HepG2 (cell line): ENCODE results near the gene DCTN4. TPM values are rescaled to one million over a fixed set of nuclear protein-coding genes. Genes with fewer than 3 reads are reported as not detected.
A peak's percentile ranks its signal among the peaks of the same experiment; 100 is the strongest.

Source experiments
- GTF3A ChIP-seq: sonication (generic); formaldehyde crosslinking; conservative IDR thresholded peaks from 2 replicates; pipeline ENCODE4 v1.4.0; 2020; ENCODE audit warnings: mild to moderate bottlenecking, missing genetic modification reagents
- RXRA ChIP-seq: sonication (generic); formaldehyde crosslinking; IDR thresholded peaks from 2 replicates; pipeline ENCODE4 v1.5.1; 2020; ENCODE audit warnings: missing genetic modification reagents
- SUZ12 ChIP-seq: fragments of 150-350 bp; IDR thresholded peaks from 2 replicates; pipeline ENCODE4 v1.6.1; 2014; ENCODE audit warnings: low read depth, low read length
- TAF1 ChIP-seq: sonication (generic); formaldehyde crosslinking; IDR thresholded peaks from 2 replicates; pipeline ENCODE4 v1.4.0; 2020; ENCODE audit warnings: missing genetic modification reagents
- TAF15 ChIP-seq: fragments of 200-400 bp; formaldehyde crosslinking; IDR thresholded peaks from one replicate; pipeline ENCODE4 v1.6.1; 2018; ENCODE audit warnings: mild to moderate bottlenecking, low read depth, low read length; ENCODE audit not compliant: poor library complexity, severe bottlenecking
- ZBTB7B ChIP-seq: sonication (generic); formaldehyde crosslinking; IDR thresholded peaks from 2 replicates; pipeline ENCODE4 v1.4.0; 2020; ENCODE audit warnings: missing genetic modification reagents
- ZNF350 ChIP-seq: sonication (generic); formaldehyde crosslinking; IDR thresholded peaks from 2 replicates; pipeline ENCODE4 v1.4.0; 2020; ENCODE audit warnings: mild to moderate bottlenecking, low read depth, missing genetic modification reagents, borderline replicate concordance
- polyA plus RNA-seq, 8 experiments: library from polyadenylated mRNA; depleted of rRNA in 3 of 8; stranded (reverse) in 7 of 8; unstranded in 1 of 8; fragments of >200 nt; fragmentation: Illumina TruSeq in 4 of 8; extraction: Trizol in 4 of 8; gene quantifications; 2 replicates each; pipeline versions ENCODE4 v1.2.1 to v1.2.3, GENCODE V29; 2011 to 2016; ENCODE audit warnings: low read depth in 4 of 8, missing spikeins in 1 of 8, mixed read lengths in 1 of 8; ENCODE audit not compliant: insufficient read depth in 1 of 8
- total RNA-seq, 5 experiments: library from RNA; depleted of rRNA; stranded (reverse); fragments of >200 nt; fragmentation: Illumina TruSeq; extraction: Trizol; gene quantifications; 2 replicates each; pipeline ENCODE4 v1.2.3, GENCODE V29; 2016; ENCODE audit warnings: low read depth in 1 of 5
- TF ChIP-seq, protein P1 (sequence below): sonication (generic); formaldehyde crosslinking; IDR thresholded peaks from 2 replicates; pipeline ENCODE4 v1.4.0; 2020; ENCODE audit warnings: missing genetic modification reagents
- TF ChIP-seq, protein P2 (sequence below): sonication (generic); formaldehyde crosslinking; IDR thresholded peaks from 2 replicates; pipeline ENCODE4 v1.4.0; 2020; ENCODE audit warnings: mild to moderate bottlenecking, missing genetic modification reagents, borderline replicate concordance
- TF ChIP-seq, protein P3 (sequence below): sonication (generic); formaldehyde crosslinking; IDR thresholded peaks from 2 replicates; pipeline ENCODE4 v1.4.0; 2020; ENCODE audit warnings: missing genetic modification reagents, low read depth, mild to moderate bottlenecking, borderline replicate concordance
- TF ChIP-seq, protein P4 (sequence below): sonication (generic); formaldehyde crosslinking; IDR thresholded peaks from 2 replicates; pipeline ENCODE4 v1.4.0; 2020; ENCODE audit warnings: mild to moderate bottlenecking, missing genetic modification reagents
- TF ChIP-seq, protein P5 (sequence below): sonication (generic); formaldehyde crosslinking; IDR thresholded peaks from 2 replicates; pipeline ENCODE4 v1.4.0; 2020; ENCODE audit warnings: missing genetic modification reagents
- TF ChIP-seq, protein P6 (sequence below): sonication (generic); formaldehyde crosslinking; IDR thresholded peaks from 2 replicates; pipeline ENCODE4 v1.5.0; 2020; ENCODE audit warnings: mild to moderate bottlenecking, low read depth, missing genetic modification reagents, borderline replicate concordance

The DCTN4 gene
- total and polyA plus RNA-seq, 2 of the 13 experiments (the other 11 are each of a cell fraction or from before 2014, with no cell fraction given): 24.1 to 26.9 TPM

DNA sequence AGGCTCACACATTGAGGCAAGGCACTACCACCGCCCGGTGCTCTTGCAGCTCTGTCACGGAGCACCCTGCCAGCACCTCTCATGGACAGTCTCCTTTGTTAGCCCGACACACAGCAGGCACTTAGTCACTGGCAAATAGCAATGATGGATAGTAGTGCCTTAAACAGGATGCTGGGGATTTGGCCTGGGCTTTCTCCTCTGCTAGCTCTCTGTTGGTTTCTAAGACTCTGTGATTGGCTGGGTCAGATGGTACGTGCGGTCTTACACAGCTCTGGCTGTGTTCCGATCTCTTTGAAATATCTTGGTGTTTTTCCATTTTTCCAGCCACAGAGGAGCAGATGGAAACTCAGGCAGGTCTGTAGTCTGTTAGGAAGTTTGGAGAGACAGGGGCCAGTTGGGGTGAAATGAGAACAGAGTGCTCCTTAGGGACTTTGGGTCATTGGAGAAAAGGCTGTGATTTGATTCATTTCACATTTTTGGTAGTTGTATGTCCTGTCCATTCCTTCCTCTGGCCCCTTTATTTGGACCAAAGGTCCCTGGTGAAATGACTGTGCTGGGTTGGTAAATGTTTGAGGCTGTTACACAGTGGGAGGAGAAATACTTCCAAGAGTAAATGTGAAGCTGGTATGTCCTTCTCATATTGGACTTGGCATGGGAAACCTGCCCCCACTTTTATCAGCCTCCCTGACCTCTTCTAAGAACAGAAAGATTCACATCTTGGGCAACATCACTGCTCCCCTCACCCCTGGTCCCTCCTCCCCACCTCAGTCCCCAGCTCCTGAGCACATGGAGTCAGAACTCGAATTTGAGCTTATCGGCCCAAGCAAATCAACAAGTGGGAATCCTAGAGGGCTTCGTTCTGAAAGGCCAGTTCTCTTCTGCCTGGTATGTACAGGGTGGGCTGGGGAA lies 23.1 kb upstream of the DCTN4 start (continued):
- no peak for TF ChIP-seq SUZ12
- TF ChIP-seq RXRA (CRISPR knock-in tag): no peak
- TF ChIP-seq ZBTB7B: no peak
- TF ChIP-seq, protein P1, sequence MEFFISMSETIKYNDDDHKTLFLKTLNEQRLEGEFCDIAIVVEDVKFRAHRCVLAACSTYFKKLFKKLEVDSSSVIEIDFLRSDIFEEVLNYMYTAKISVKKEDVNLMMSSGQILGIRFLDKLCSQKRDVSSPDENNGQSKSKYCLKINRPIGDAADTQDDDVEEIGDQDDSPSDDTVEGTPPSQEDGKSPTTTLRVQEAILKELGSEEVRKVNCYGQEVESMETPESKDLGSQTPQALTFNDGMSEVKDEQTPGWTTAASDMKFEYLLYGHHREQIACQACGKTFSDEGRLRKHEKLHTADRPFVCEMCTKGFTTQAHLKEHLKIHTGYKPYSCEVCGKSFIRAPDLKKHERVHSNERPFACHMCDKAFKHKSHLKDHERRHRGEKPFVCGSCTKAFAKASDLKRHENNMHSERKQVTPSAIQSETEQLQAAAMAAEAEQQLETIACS: no peak
- TF ChIP-seq, protein P2, sequence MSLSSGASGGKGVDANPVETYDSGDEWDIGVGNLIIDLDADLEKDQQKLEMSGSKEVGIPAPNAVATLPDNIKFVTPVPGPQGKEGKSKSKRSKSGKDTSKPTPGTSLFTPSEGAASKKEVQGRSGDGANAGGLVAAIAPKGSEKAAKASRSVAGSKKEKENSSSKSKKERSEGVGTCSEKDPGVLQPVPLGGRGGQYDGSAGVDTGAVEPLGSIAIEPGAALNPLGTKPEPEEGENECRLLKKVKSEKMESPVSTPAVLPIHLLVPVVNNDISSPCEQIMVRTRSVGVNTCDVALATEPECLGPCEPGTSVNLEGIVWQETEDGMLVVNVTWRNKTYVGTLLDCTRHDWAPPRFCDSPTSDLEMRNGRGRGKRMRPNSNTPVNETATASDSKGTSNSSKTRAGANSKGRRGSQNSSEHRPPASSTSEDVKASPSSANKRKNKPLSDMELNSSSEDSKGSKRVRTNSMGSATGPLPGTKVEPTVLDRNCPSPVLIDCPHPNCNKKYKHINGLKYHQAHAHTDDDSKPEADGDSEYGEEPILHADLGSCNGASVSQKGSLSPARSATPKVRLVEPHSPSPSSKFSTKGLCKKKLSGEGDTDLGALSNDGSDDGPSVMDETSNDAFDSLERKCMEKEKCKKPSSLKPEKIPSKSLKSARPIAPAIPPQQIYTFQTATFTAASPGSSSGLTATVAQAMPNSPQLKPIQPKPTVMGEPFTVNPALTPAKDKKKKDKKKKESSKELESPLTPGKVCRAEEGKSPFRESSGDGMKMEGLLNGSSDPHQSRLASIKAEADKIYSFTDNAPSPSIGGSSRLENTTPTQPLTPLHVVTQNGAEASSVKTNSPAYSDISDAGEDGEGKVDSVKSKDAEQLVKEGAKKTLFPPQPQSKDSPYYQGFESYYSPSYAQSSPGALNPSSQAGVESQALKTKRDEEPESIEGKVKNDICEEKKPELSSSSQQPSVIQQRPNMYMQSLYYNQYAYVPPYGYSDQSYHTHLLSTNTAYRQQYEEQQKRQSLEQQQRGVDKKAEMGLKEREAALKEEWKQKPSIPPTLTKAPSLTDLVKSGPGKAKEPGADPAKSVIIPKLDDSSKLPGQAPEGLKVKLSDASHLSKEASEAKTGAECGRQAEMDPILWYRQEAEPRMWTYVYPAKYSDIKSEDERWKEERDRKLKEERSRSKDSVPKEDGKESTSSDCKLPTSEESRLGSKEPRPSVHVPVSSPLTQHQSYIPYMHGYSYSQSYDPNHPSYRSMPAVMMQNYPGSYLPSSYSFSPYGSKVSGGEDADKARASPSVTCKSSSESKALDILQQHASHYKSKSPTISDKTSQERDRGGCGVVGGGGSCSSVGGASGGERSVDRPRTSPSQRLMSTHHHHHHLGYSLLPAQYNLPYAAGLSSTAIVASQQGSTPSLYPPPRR (CRISPR knock-in tag): peak; percentile 37; the same call in 1 of the 2 replicates
- no peak for TF ChIP-seq GTF3A (CRISPR knock-in tag)
- TF ChIP-seq, protein P3, sequence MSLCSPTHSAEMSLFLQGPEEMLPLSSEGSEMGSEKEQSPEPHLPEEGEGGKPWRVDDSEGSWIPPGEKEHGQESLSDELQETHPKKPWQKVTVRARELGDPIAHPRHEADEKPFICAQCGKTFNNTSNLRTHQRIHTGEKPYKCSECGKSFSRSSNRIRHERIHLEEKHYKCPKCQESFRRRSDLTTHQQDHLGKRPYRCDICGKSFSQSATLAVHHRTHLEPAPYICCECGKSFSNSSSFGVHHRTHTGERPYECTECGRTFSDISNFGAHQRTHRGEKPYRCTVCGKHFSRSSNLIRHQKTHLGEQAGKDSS (CRISPR knock-in tag): no peak
- TF ChIP-seq, protein P4, sequence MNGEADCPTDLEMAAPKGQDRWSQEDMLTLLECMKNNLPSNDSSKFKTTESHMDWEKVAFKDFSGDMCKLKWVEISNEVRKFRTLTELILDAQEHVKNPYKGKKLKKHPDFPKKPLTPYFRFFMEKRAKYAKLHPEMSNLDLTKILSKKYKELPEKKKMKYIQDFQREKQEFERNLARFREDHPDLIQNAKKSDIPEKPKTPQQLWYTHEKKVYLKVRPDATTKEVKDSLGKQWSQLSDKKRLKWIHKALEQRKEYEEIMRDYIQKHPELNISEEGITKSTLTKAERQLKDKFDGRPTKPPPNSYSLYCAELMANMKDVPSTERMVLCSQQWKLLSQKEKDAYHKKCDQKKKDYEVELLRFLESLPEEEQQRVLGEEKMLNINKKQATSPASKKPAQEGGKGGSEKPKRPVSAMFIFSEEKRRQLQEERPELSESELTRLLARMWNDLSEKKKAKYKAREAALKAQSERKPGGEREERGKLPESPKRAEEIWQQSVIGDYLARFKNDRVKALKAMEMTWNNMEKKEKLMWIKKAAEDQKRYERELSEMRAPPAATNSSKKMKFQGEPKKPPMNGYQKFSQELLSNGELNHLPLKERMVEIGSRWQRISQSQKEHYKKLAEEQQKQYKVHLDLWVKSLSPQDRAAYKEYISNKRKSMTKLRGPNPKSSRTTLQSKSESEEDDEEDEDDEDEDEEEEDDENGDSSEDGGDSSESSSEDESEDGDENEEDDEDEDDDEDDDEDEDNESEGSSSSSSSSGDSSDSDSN (CRISPR knock-in tag): no peak
- no peak for TF ChIP-seq TAF15
- no peak for TF ChIP-seq TAF1 (CRISPR knock-in tag)
- no peak for TF ChIP-seq ZNF350 (CRISPR knock-in tag)
- TF ChIP-seq, protein P5, sequence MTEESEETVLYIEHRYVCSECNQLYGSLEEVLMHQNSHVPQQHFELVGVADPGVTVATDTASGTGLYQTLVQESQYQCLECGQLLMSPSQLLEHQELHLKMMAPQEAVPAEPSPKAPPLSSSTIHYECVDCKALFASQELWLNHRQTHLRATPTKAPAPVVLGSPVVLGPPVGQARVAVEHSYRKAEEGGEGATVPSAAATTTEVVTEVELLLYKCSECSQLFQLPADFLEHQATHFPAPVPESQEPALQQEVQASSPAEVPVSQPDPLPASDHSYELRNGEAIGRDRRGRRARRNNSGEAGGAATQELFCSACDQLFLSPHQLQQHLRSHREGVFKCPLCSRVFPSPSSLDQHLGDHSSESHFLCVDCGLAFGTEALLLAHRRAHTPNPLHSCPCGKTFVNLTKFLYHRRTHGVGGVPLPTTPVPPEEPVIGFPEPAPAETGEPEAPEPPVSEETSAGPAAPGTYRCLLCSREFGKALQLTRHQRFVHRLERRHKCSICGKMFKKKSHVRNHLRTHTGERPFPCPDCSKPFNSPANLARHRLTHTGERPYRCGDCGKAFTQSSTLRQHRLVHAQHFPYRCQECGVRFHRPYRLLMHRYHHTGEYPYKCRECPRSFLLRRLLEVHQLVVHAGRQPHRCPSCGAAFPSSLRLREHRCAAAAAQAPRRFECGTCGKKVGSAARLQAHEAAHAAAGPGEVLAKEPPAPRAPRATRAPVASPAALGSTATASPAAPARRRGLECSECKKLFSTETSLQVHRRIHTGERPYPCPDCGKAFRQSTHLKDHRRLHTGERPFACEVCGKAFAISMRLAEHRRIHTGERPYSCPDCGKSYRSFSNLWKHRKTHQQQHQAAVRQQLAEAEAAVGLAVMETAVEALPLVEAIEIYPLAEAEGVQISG (CRISPR knock-in tag): no peak
- TF ChIP-seq, protein P6, sequence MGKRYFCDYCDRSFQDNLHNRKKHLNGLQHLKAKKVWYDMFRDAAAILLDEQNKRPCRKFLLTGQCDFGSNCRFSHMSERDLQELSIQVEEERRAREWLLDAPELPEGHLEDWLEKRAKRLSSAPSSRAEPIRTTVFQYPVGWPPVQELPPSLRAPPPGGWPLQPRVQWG (CRISPR knock-in tag): no peak
